Peyer's patch (tissue), 4 donors: ENCODE measurements around the gene SYNDIG1. TPM values are rescaled to one million over a fixed set of nuclear protein-coding genes. Genes with fewer than 3 reads are reported as not detected.

Experiments used
- DNase-seq, 3 donors: peaks; one replicate each; pipeline ENCODE4 v3.0.0-alpha.2; 2017 to 2019
- H3K27ac ChIP-seq, 4 donors: fragments of 200-600 bp; sonication (generic); one replicate each; pipeline ENCODE4 v1.5.1; 2016 to 2019
- H3K27me3 ChIP-seq, 2 donors: fragments of 200-600 bp; sonication (generic); one replicate each; pipeline ENCODE4 v1.5.1; 2019
- H3K36me3 ChIP-seq, 3 donors: fragments of 200-600 bp; sonication (generic); one replicate each; pipeline ENCODE4 v1.5.1; 2016 to 2019
- H3K4me1 ChIP-seq, 4 donors: fragments of 200-600 bp; sonication (generic); one replicate each; pipeline ENCODE4 v1.5.1; 2016 to 2019
- H3K4me3 ChIP-seq, 4 donors: fragments of 200-600 bp; sonication (generic); 1 replicate in 3 of 4; 2 replicates in 1 of 4; pipeline ENCODE4 v1.5.1; 2016 to 2019; ENCODE audit warnings: mild to moderate bottlenecking in 1 of 4
- H3K9me3 ChIP-seq, 4 donors: fragments of 200-600 bp; sonication (generic); one replicate each; pipeline ENCODE4 v1.5.1; 2016 to 2019; ENCODE audit warnings: mild to moderate bottlenecking in 1 of 4
- CTCF ChIP-seq, 6 experiments: fragments of 450-650 bp in 4 of 6; fragments of 200-600 bp in 2 of 6; sonication (generic) in 1 of 6; IDR thresholded peaks; one replicate each; pipeline ENCODE4 v1.5.1; 2017 to 2019; ENCODE audit warnings: antibody characterized with exemption in 6 of 6, mild to moderate bottlenecking in 3 of 6, moderate library complexity in 1 of 6
- POLR2A ChIP-seq, 2 donors: fragments of 450-650 bp; IDR thresholded peaks; one replicate each; pipeline ENCODE4 v1.5.1; 2017; ENCODE audit warnings: antibody characterized with exemption in 2 of 2, mild to moderate bottlenecking in 2 of 2, moderate library complexity in 2 of 2
- total RNA-seq, 4 donors: library from RNA; depleted of rRNA; stranded (reverse); fragments of >200 nt; gene quantifications; one replicate each; pipeline ENCODE4 v1.1.0, GENCODE V29; 2016

The SYNDIG1 gene
- total RNA-seq, 4 donors from 2014 or later = 0.76 to 1.7 TPM; not detected in 2

GRCh38 chr20:24443436-24443835 lies 26.0 kb upstream of the SYNDIG1 start:
- H3K27ac ChIP-seq = no peak overlapping the region
- H3K4me3 ChIP-seq = no peak overlapping the region
- H3K36me3 ChIP-seq = no peaks in the 10 kb centered on the region
- no peaks in the 10 kb centered on the region for H3K9me3 ChIP-seq
- no peak for DNase-seq
- H3K27me3 ChIP-seq = no peaks in the 10 kb centered on the region
- TF ChIP-seq POLR2A (IDR thresholded peaks at IDR 0.05) (no peak), CTCF (IDR thresholded peaks at IDR 0.05) (no peak)
- no peaks in the 10 kb centered on the region for H3K4me1 ChIP-seq

GRCh38 chr20:24444526-24445190 lies 24.8 kb upstream of the SYNDIG1 start:
- Histone ChIP-seq H3K27me3 (no peaks in the 10 kb centered on the region), H3K27ac (no peak overlapping the region), H3K9me3 (no peaks in the 10 kb centered on the region), H3K4me3 (no peak overlapping the region), H3K36me3 (no peaks in the 10 kb centered on the region), H3K4me1 (no peaks in the 10 kb centered on the region)
- TF ChIP-seq CTCF (IDR thresholded peaks at IDR 0.05) (no peak), POLR2A (IDR thresholded peaks at IDR 0.05) (no peak)
- no peak for DNase-seq

- no peaks in the 10 kb centered on the region for H3K36me3 ChIP-seq
- TF ChIP-seq CTCF (IDR thresholded peaks at IDR 0.05) (no peak), POLR2A (IDR thresholded peaks at IDR 0.05) (no peak)
- H3K27me3 ChIP-seq = no peaks in the 10 kb centered on the region
- H3K4me1 ChIP-seq = no peaks in the 10 kb centered on the region
- H3K4me3 ChIP-seq = no peak overlapping the region
- no peak for DNase-seq
- H3K9me3 ChIP-seq = no peaks in the 10 kb centered on the region
- no peak overlapping the region for H3K27ac ChIP-seq
These were observed 23.8 kb upstream of the SYNDIG1 start for GRCh38 chr20:24445510-24446170.

GRCh38 chr20:24446811-24447210 lies 22.6 kb upstream of the SYNDIG1 start:
- no peak overlapping the region for H3K4me3 ChIP-seq
- DNase-seq = no peak
- no peak for TF ChIP-seq POLR2A (IDR thresholded peaks at IDR 0.05)
- TF ChIP-seq CTCF (IDR thresholded peaks at IDR 0.05) = no peak
- no peaks in the 10 kb centered on the region for H3K4me1 ChIP-seq
- no peak overlapping the region for H3K27ac ChIP-seq
- H3K9me3 ChIP-seq = no peaks in the 10 kb centered on the region
- no peaks in the 10 kb centered on the region for H3K36me3 ChIP-seq
- no peaks in the 10 kb centered on the region for H3K27me3 ChIP-seq

GRCh38 chr20:24448170-24448569 lies 21.3 kb upstream of the SYNDIG1 start:
- H3K27me3 ChIP-seq = no peaks in the 10 kb centered on the region
- no peaks in the 10 kb centered on the region for H3K4me1 ChIP-seq
- H3K9me3 ChIP-seq = no peaks in the 10 kb centered on the region
- H3K27ac ChIP-seq = no peak overlapping the region
- no peak overlapping the region for H3K4me3 ChIP-seq
- no peak for DNase-seq
- no peaks in the 10 kb centered on the region for H3K36me3 ChIP-seq
- TF ChIP-seq POLR2A (IDR thresholded peaks at IDR 0.05) = no peak
- no peak for TF ChIP-seq CTCF (IDR thresholded peaks at IDR 0.05)
